WTC11 (cell line): ENCODE measurements around the gene BATF. TPM values are rescaled to one million over a fixed set of nuclear protein-coding genes. Genes with fewer than 3 reads are reported as not detected.

Experiments used
- ATAC-seq: fragments of 200-7000 bp; cut with Tn5 transposase; 2 replicates; pipeline ENCODE4 v1.10.0; 2021; ENCODE audit warnings: mild to moderate bottlenecking, moderate library complexity
- CTCF ChIA-PET: fragments of 300-600 bp; sonication (Branson Sonifier 250); formaldehyde crosslinking; loops from one replicate; lab custom pipeline; 2021; ENCODE audit warnings: antibody characterized with exemption; lab: Charles Lee
- POLR2A ChIA-PET: fragments of 350-600 bp; sonication (Branson Sonifier 250); formaldehyde crosslinking; loops from one replicate; lab custom pipeline; 2021; ENCODE audit warnings: antibody characterized with exemption; lab: Charles Lee
- DNase-seq: peaks from one replicate; pipeline ENCODE4 v3.0.0; 2021; ENCODE audit warnings: low spot score
- H3K27ac Mint-ChIP-seq: 2 replicates; pipeline ENCODE4 v1.8.0; 2021; ENCODE audit warnings: mixed read lengths
- H3K27me3 Mint-ChIP-seq: 2 replicates; pipeline ENCODE4 v1.8.0; 2021; ENCODE audit warnings: low read depth, mild to moderate bottlenecking, moderate library complexity, mixed read lengths
- H3K36me3 Mint-ChIP-seq: 2 replicates; pipeline ENCODE4 v1.8.0; 2021; ENCODE audit warnings: mixed read lengths
- H3K4me1 Mint-ChIP-seq: 2 replicates; pipeline ENCODE4 v1.8.0; 2022; ENCODE audit warnings: mixed read lengths
- H3K4me3 Mint-ChIP-seq: 2 replicates; pipeline ENCODE4 v1.8.0; 2021; ENCODE audit warnings: mild to moderate bottlenecking, moderate library complexity, mixed read lengths
- H3K9me3 Mint-ChIP-seq: 2 replicates; pipeline ENCODE4 v1.8.0; 2021; ENCODE audit warnings: mixed read lengths
- E2F1 ChIP-seq: sonication (generic); formaldehyde crosslinking; IDR thresholded peaks from 2 replicates; pipeline ENCODE4 v1.8.0; 2022; ENCODE audit warnings: mild to moderate bottlenecking, missing genetic modification reagents
- HMGXB4 ChIP-seq: sonication (generic); formaldehyde crosslinking; IDR thresholded peaks from 2 replicates; pipeline ENCODE4 v1.8.1; 2023; ENCODE audit warnings: mild to moderate bottlenecking, moderate library complexity, missing genetic modification reagents
- IRF2 ChIP-seq: sonication (generic); formaldehyde crosslinking; IDR thresholded peaks from 2 replicates; pipeline ENCODE4 v1.8.0; 2022; ENCODE audit warnings: low read depth, missing genetic modification reagents, borderline replicate concordance
- JUN ChIP-seq: sonication (generic); formaldehyde crosslinking; IDR thresholded peaks from 2 replicates; pipeline ENCODE4 v1.8.0; 2023; ENCODE audit warnings: mild to moderate bottlenecking, missing genetic modification reagents
- MXD4 ChIP-seq: fragments of 250-450 bp; sonication (Bioruptor Pico); IDR thresholded peaks from 2 replicates; pipeline ENCODE4 v1.8.0; 2021; ENCODE audit warnings: mild to moderate bottlenecking, moderate library complexity, borderline replicate concordance
- NFATC4 ChIP-seq: fragments of 250-450 bp; sonication (Bioruptor Pico); IDR thresholded peaks from 2 replicates; pipeline ENCODE4 v1.9.0; 2021; ENCODE audit warnings: mild to moderate bottlenecking
- TCF7 ChIP-seq: sonication (generic); formaldehyde crosslinking; IDR thresholded peaks from 2 replicates; pipeline ENCODE4 v1.8.0; 2022; ENCODE audit warnings: mild to moderate bottlenecking, low read depth, missing genetic modification reagents, moderate library complexity
- TEAD1 ChIP-seq: sonication (generic); formaldehyde crosslinking; IDR thresholded peaks from 2 replicates; pipeline ENCODE4 v1.8.0; 2022; ENCODE audit warnings: mild to moderate bottlenecking, missing genetic modification reagents
- TP53 ChIP-seq: sonication (generic); formaldehyde crosslinking; IDR thresholded peaks from 2 replicates; pipeline ENCODE4 v1.8.1; 2023; ENCODE audit warnings: mild to moderate bottlenecking, missing genetic modification reagents
- ZNF317 ChIP-seq: sonication (generic); formaldehyde crosslinking; IDR thresholded peaks from 2 replicates; pipeline ENCODE4 v1.8.1; 2023; ENCODE audit warnings: low read depth, mild to moderate bottlenecking, moderate library complexity, missing genetic modification reagents, borderline replicate concordance
- total RNA-seq: library from RNA; stranded (reverse); gene quantifications from 3 replicates; pipeline ENCODE4 v1.2.3, GENCODE V29; 2021
- TF ChIP-seq, protein P1 (sequence below): fragments of 200-600 bp; IDR thresholded peaks from 2 replicates; pipeline ENCODE4 v1.8.0; 2022; ENCODE audit warnings: antibody characterized with exemption
- TF ChIP-seq, protein P2 (sequence below): fragments of 250-450 bp; sonication (Bioruptor Pico); IDR thresholded peaks from 2 replicates; pipeline ENCODE4 v1.9.0; 2021; ENCODE audit warnings: mild to moderate bottlenecking, borderline replicate concordance
- TF ChIP-seq, protein P3 (sequence below): sonication (generic); formaldehyde crosslinking; IDR thresholded peaks from 2 replicates; pipeline ENCODE4 v1.8.1; 2022; ENCODE audit warnings: missing genetic modification reagents, borderline replicate concordance
- TF ChIP-seq, protein P4 (sequence below): sonication (generic); formaldehyde crosslinking; IDR thresholded peaks from 2 replicates; pipeline ENCODE4 v1.8.0; 2023; ENCODE audit warnings: missing genetic modification reagents, mild to moderate bottlenecking, borderline replicate concordance
- TF ChIP-seq, protein P5 (sequence below): sonication (generic); formaldehyde crosslinking; IDR thresholded peaks from 2 replicates; pipeline ENCODE4 v1.8.1; 2023; ENCODE audit warnings: mild to moderate bottlenecking, missing genetic modification reagents

BATF gene
- total RNA-seq, 1 experiment from 2014 or later, result not detected

DNA sequence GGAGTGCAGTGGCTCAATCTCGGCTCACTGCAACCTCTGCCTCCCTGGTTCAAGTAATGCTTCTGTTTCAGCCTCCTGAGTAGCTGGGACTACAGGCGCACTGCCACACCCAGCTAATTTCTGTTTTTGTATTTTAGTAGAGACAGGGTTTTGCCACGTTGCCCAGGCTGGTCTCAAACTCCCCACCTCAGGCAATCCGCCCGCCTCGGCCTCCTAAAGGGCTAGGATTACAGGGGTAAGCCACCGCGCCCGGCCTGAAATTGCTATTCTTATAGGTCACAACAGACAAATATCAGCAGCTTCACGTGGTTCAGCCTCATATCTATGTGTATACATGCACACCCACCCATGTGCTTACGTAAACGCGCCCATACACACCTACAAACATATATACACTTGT, 23.6 kb downstream of the BATF start (continued):
- TF ChIP-seq E2F1 (CRISPR knock-in tag) (no peak), TCF7 (CRISPR knock-in tag) (no peak), TEAD1 (CRISPR knock-in tag) (no peak)
- TF ChIP-seq, protein P1, sequence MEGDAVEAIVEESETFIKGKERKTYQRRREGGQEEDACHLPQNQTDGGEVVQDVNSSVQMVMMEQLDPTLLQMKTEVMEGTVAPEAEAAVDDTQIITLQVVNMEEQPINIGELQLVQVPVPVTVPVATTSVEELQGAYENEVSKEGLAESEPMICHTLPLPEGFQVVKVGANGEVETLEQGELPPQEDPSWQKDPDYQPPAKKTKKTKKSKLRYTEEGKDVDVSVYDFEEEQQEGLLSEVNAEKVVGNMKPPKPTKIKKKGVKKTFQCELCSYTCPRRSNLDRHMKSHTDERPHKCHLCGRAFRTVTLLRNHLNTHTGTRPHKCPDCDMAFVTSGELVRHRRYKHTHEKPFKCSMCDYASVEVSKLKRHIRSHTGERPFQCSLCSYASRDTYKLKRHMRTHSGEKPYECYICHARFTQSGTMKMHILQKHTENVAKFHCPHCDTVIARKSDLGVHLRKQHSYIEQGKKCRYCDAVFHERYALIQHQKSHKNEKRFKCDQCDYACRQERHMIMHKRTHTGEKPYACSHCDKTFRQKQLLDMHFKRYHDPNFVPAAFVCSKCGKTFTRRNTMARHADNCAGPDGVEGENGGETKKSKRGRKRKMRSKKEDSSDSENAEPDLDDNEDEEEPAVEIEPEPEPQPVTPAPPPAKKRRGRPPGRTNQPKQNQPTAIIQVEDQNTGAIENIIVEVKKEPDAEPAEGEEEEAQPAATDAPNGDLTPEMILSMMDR, result no peak
- TF ChIP-seq, protein P2, sequence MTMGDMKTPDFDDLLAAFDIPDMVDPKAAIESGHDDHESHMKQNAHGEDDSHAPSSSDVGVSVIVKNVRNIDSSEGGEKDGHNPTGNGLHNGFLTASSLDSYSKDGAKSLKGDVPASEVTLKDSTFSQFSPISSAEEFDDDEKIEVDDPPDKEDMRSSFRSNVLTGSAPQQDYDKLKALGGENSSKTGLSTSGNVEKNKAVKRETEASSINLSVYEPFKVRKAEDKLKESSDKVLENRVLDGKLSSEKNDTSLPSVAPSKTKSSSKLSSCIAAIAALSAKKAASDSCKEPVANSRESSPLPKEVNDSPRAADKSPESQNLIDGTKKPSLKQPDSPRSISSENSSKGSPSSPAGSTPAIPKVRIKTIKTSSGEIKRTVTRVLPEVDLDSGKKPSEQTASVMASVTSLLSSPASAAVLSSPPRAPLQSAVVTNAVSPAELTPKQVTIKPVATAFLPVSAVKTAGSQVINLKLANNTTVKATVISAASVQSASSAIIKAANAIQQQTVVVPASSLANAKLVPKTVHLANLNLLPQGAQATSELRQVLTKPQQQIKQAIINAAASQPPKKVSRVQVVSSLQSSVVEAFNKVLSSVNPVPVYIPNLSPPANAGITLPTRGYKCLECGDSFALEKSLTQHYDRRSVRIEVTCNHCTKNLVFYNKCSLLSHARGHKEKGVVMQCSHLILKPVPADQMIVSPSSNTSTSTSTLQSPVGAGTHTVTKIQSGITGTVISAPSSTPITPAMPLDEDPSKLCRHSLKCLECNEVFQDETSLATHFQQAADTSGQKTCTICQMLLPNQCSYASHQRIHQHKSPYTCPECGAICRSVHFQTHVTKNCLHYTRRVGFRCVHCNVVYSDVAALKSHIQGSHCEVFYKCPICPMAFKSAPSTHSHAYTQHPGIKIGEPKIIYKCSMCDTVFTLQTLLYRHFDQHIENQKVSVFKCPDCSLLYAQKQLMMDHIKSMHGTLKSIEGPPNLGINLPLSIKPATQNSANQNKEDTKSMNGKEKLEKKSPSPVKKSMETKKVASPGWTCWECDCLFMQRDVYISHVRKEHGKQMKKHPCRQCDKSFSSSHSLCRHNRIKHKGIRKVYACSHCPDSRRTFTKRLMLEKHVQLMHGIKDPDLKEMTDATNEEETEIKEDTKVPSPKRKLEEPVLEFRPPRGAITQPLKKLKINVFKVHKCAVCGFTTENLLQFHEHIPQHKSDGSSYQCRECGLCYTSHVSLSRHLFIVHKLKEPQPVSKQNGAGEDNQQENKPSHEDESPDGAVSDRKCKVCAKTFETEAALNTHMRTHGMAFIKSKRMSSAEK (CRISPR knock-in tag), result no peak
- TF ChIP-seq, protein P3, sequence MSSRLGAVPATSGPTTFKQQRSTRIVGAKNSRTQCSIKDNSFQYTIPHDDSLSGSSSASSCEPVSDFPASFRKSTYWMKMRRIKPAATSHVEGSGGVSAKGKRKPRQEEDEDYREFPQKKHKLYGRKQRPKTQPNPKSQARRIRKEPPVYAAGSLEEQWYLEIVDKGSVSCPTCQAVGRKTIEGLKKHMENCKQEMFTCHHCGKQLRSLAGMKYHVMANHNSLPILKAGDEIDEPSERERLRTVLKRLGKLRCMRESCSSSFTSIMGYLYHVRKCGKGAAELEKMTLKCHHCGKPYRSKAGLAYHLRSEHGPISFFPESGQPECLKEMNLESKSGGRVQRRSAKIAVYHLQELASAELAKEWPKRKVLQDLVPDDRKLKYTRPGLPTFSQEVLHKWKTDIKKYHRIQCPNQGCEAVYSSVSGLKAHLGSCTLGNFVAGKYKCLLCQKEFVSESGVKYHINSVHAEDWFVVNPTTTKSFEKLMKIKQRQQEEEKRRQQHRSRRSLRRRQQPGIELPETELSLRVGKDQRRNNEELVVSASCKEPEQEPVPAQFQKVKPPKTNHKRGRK (CRISPR knock-in tag), result no peak

GRCh38 chr14:75547552-75548250, 25.4 kb downstream of the BATF start:
- no peaks in the 10 kb centered on the region for H3K9me3 Mint-ChIP-seq
- peaks cover 3% of the 10 kb centered on the region; the same call in 1 of the 2 replicates for H3K27me3 Mint-ChIP-seq
- H3K27ac Mint-ChIP-seq, result no peak overlapping the region
- ChIA-PET POLR2A (no interaction called here), CTCF (interaction anchor here (1.2 to 1.7 kb wide), 2 partner anchors 13 to 14 kb away, joined by 3 to 5 read pairs; no protein-coding TSS in a partner anchor)
- no peak for ATAC-seq
- no peak overlapping the region for H3K4me3 Mint-ChIP-seq
- DNase-seq, result no peak
- 0 out of 2 replicates have a peak, but pooled peaks cover 2% of the 10 kb centered on the region for H3K4me1 Mint-ChIP-seq
- H3K36me3 Mint-ChIP-seq, result no peaks in the 10 kb centered on the region
- TF ChIP-seq ZNF317 (no peak), JUN (CRISPR knock-in tag) (no peak), TP53 (no peak), NFATC4 (CRISPR knock-in tag) (no peak), IRF2 (no peak), TEAD1 (CRISPR knock-in tag) (no peak), MXD4 (CRISPR knock-in tag) (no peak), HMGXB4 (CRISPR knock-in tag) (no peak)
- TF ChIP-seq, protein P4, sequence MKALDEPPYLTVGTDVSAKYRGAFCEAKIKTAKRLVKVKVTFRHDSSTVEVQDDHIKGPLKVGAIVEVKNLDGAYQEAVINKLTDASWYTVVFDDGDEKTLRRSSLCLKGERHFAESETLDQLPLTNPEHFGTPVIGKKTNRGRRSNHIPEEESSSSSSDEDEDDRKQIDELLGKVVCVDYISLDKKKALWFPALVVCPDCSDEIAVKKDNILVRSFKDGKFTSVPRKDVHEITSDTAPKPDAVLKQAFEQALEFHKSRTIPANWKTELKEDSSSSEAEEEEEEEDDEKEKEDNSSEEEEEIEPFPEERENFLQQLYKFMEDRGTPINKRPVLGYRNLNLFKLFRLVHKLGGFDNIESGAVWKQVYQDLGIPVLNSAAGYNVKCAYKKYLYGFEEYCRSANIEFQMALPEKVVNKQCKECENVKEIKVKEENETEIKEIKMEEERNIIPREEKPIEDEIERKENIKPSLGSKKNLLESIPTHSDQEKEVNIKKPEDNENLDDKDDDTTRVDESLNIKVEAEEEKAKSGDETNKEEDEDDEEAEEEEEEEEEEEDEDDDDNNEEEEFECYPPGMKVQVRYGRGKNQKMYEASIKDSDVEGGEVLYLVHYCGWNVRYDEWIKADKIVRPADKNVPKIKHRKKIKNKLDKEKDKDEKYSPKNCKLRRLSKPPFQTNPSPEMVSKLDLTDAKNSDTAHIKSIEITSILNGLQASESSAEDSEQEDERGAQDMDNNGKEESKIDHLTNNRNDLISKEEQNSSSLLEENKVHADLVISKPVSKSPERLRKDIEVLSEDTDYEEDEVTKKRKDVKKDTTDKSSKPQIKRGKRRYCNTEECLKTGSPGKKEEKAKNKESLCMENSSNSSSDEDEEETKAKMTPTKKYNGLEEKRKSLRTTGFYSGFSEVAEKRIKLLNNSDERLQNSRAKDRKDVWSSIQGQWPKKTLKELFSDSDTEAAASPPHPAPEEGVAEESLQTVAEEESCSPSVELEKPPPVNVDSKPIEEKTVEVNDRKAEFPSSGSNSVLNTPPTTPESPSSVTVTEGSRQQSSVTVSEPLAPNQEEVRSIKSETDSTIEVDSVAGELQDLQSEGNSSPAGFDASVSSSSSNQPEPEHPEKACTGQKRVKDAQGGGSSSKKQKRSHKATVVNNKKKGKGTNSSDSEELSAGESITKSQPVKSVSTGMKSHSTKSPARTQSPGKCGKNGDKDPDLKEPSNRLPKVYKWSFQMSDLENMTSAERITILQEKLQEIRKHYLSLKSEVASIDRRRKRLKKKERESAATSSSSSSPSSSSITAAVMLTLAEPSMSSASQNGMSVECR (CRISPR knock-in tag), result no peak
- TF ChIP-seq, protein P5, sequence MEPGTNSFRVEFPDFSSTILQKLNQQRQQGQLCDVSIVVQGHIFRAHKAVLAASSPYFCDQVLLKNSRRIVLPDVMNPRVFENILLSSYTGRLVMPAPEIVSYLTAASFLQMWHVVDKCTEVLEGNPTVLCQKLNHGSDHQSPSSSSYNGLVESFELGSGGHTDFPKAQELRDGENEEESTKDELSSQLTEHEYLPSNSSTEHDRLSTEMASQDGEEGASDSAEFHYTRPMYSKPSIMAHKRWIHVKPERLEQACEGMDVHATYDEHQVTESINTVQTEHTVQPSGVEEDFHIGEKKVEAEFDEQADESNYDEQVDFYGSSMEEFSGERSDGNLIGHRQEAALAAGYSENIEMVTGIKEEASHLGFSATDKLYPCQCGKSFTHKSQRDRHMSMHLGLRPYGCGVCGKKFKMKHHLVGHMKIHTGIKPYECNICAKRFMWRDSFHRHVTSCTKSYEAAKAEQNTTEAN (CRISPR knock-in tag), result no peak
